Fibroblast of skin of right quadriceps (primary cell): ENCODE data around the gene DOCK1.
"Not testable (repeated sequence)": the region's sequence is repeated elsewhere in the genome, so short reads cannot be mapped to it uniquely, and the experiment has no call there.

ENCODE experiments used
- DNase-seq: peaks from one replicate; pipeline ENCODE4 v3.0.0-alpha.2; 2013

DOCK1 gene

GRCh38 chr10:126904818-126905701, at the start of gene DOCK1:
TSS of gene DOCK1 (plus strand) at chr10:126905428. CDS start at chr10:126905518, 90 bp downstream.
- peak; percentile 79 for DNase-seq

- no peak for DNase-seq
These were observed 47.9 kb upstream of the DOCK1 start for GRCh38 chr10:126857178-126857806.

GRCh38 chr10:126867567-126868365, 37.5 kb upstream of the DOCK1 start:
- DNase-seq: peak; percentile 99

GRCh38 chr10:126868371-126868770, 36.9 kb upstream of the DOCK1 start:
- peak; percentile 46 for DNase-seq

- DNase-seq: no peak
These were observed 33.1 kb upstream of the DOCK1 start for GRCh38 chr10:126872135-126872534.

- peak; percentile 80 for DNase-seq
These were observed 32.5 kb upstream of the DOCK1 start for GRCh38 chr10:126872768-126873167.

- DNase-seq: no peak
These were observed 28.8 kb upstream of the DOCK1 start for GRCh38 chr10:126876456-126876855.

GRCh38 chr10:126877390-126877789, 27.8 kb upstream of the DOCK1 start:
- no peak for DNase-seq

GRCh38 chr10:126878594-126878993, 26.6 kb upstream of the DOCK1 start:
- DNase-seq: no peak

- DNase-seq: no peak
These were observed 24.3 kb upstream of the DOCK1 start for GRCh38 chr10:126880926-126881325.

- DNase-seq: not testable (repeated sequence)
These were observed 23.2 kb upstream of the DOCK1 start for GRCh38 chr10:126882055-126882454.

- DNase-seq: not testable (repeated sequence)
These were observed 16.8 kb upstream of the DOCK1 start for GRCh38 chr10:126888436-126888835.

GRCh38 chr10:126889421-126889820, 15.8 kb upstream of the DOCK1 start:
- no peak for DNase-seq

GRCh38 chr10:126890797-126891196, 14.4 kb upstream of the DOCK1 start:
- not testable (repeated sequence) for DNase-seq

- no peak for DNase-seq
These were observed 12.7 kb upstream of the DOCK1 start for GRCh38 chr10:126892226-126893175.

GRCh38 chr10:126893206-126893605, 12.0 kb upstream of the DOCK1 start:
- DNase-seq: no peak

GRCh38 chr10:126893841-126894240, 11.4 kb upstream of the DOCK1 start:
- no peak for DNase-seq

GRCh38 chr10:126895214-126895781, 9.9 kb upstream of the DOCK1 start:
- DNase-seq: no peak

GRCh38 chr10:126898460-126898859, 6.8 kb upstream of the DOCK1 start:
- DNase-seq: no peak

GRCh38 chr10:126899529-126899928, 5.7 kb upstream of the DOCK1 start:
- not testable (repeated sequence) for DNase-seq

GRCh38 chr10:126902157-126902556, 3.1 kb upstream of the DOCK1 start:
- peak; percentile 83 for DNase-seq
